A673 (cell line): ENCODE results near the gene FUBP3. TPM values are rescaled to one million over a fixed set of nuclear protein-coding genes. Genes with fewer than 3 reads are reported as not detected.

Experiments
- microRNA-seq: library from miRNA; unstranded; fragments of <30 nt; microRNA quantifications from one replicate; pipeline ENCODE4 v1.2.0, GENCODE V29; 2021
- total RNA-seq: library from RNA; stranded (reverse); gene quantifications from 2 replicates; pipeline ENCODE4 v1.2.3, GENCODE V29; 2021

Gene FUBP3
- total RNA-seq, 1 experiment from 2014 or later: 80.4 TPM

Small RNA genes lying within 50 kb of the gene (microRNA-seq; reads per million reads assigned to microRNA genes)
- not detected for gene MIR6856

Other genes with a start within 250 kb of the FUBP3 start
- 5.8 and 14.4 TPM in 2 replicates for gene ASS1, start 134.6 kb upstream of the FUBP3 start, total RNA-seq
- gene PRDM12, start 85.0 kb downstream of the FUBP3 start, total RNA-seq: not detected in 2 replicates
- gene EXOSC2, start 114.2 kb downstream of the FUBP3 start, total RNA-seq: 107 and 109 TPM in 2 replicates